ENCODE measurements around the gene CEACAM1. TPM values are rescaled to one million over a fixed set of nuclear protein-coding genes. Genes with fewer than 3 reads are reported as not detected.

The CEACAM1 gene
- total RNA-seq, 1 experiment from 2014 or later = 1.5 TPM

- H3K14ac ChIP-seq (ENCODE audit: insufficient read depth, low read length) = no peak overlapping the region
- H3K4me1 Mint-ChIP-seq = peaks cover 42 to 44% of the 10 kb centered on the region in 2 experiments
Measured at GRCh38 chr19:42467183-42467760, 61.0 kb downstream of the CEACAM1 start.

More at GRCh38 chr19:42467183-42467760, 61.0 kb downstream of the CEACAM1 start:
- peaks cover 14% of the 10 kb centered on the region for H3K4me1 ChIP-seq (ENCODE audit: insufficient read depth, low read length)
- no peak overlapping the region for H4K5ac ChIP-seq (ENCODE audit: insufficient read length, low read depth, low read length)
- H2AFZ ChIP-seq (ENCODE audit: low read length) = no peak overlapping the region
- TF ChIP-seq CTCF (conservative IDR thresholded peaks at IDR 0.05) = no peak
- Mint-ChIP-seq H3K27ac (peak overlapping the region in 2 of 3 experiments; percentile 14 to 17; a peak in 2 of 7 replicates), H3K27me3 (ENCODE audit: low read depth) (0 out of 2 replicates have a peak, but pooled peaks cover 2% of the 10 kb centered on the region), H3K4me3 (no peak overlapping the region), H3K9me3 (no peaks in the 10 kb centered on the region), H3K36me3 (ENCODE audit: insufficient read depth in 1 of 3, low read depth in 3 of 3) (peaks cover 0 to 3% (median 0%) of the 10 kb centered on the region in 3 experiments; a peak in 1 of 7 replicates)
- H2BK5ac ChIP-seq (ENCODE audit: insufficient read length, low read length) = no peak overlapping the region
- no peak overlapping the region for H3K4me2 ChIP-seq (ENCODE audit: insufficient read depth, insufficient read length, low read length)
- H3K79me1 ChIP-seq (ENCODE audit: insufficient read depth, low read depth, low read length, poor library complexity, severe bottlenecking) = no peaks in the 10 kb centered on the region
- H3K9me3 ChIP-seq (ENCODE audit: control insufficient read depth, low read depth, low read length) = no peaks in the 10 kb centered on the region
- H3T11ph ChIP-seq (ENCODE audit: low read length) = no peak overlapping the region
- no peak overlapping the region for H2AK5ac ChIP-seq (ENCODE audit: insufficient read length, low read length)
- no peak overlapping the region for H3K56ac ChIP-seq (ENCODE audit: insufficient read length, low read depth, low read length)
- H3K23me2 ChIP-seq (ENCODE audit: insufficient read length, low read depth, low read length, poor library complexity, severe bottlenecking) = no peaks in the 10 kb centered on the region
- WGBS (ENCODE audit: extremely low coverage, insufficient read length, low lambda C conversion rate) = no CpG with 5 or more reads among the region's 5 CpGs
- H3K79me2 ChIP-seq (ENCODE audit: insufficient read depth, low read length) = no peaks in the 10 kb centered on the region
- no peak overlapping the region for H2BK120ac ChIP-seq (ENCODE audit: low read depth, low read length, poor library complexity, severe bottlenecking)
- no peak overlapping the region for H4K91ac ChIP-seq (ENCODE audit: insufficient read length, low read depth, low read length)
- H3K18ac ChIP-seq (ENCODE audit: insufficient read length, low read depth, low read length) = no peak overlapping the region
- no peak overlapping the region for H2BK15ac ChIP-seq (ENCODE audit: low read depth, low read length)
- H2BK20ac ChIP-seq (ENCODE audit: low read depth, low read length, poor library complexity, severe bottlenecking) = no peak overlapping the region
- H3K4ac ChIP-seq (ENCODE audit: low read depth, low read length) = no peak overlapping the region
- no peak overlapping the region for H3K9ac ChIP-seq (ENCODE audit: extremely low read depth, insufficient read length, low read length)
- DNase-seq = no peak
- no peak overlapping the region for H3K27ac ChIP-seq (ENCODE audit: insufficient read length, low read depth, low read length)
- H4K8ac ChIP-seq (replicated peaks; ENCODE audit: insufficient read length, low read depth, low read length) = no peak overlapping the region
- no peak overlapping the region for H2BK12ac ChIP-seq (ENCODE audit: insufficient read length, low read depth, low read length)
- no peaks in the 10 kb centered on the region for H3K27me3 ChIP-seq (ENCODE audit: insufficient read depth, low read length)
- no peaks in the 10 kb centered on the region for H4K20me1 ChIP-seq (ENCODE audit: control insufficient read depth, insufficient read depth, insufficient read length)
- H3K23ac ChIP-seq (ENCODE audit: insufficient read length, low read depth, low read length) = no peak overlapping the region
